T-helper 22 cell (primary cell): Measurements from ENCODE around the gene THAP2.

Source experiments
- DNase-seq: peaks from one replicate; pipeline ENCODE4 v3.0.0-alpha.2; 2020; ENCODE audit warnings: low read depth

THAP2 gene

GRCh38 chr12:71663561-71664410 lies at the start of gene THAP2, which contains the start of gene ZFC3H1:
THAP2 (plus strand) TSS chr12:71664301; CDS start chr12:71664510, 209 bp downstream.
ZFC3H1 (minus strand) TSS chr12:71663848; CDS start chr12:71663610, 238 bp downstream.
- peak; percentile 89 for DNase-seq

DNA sequence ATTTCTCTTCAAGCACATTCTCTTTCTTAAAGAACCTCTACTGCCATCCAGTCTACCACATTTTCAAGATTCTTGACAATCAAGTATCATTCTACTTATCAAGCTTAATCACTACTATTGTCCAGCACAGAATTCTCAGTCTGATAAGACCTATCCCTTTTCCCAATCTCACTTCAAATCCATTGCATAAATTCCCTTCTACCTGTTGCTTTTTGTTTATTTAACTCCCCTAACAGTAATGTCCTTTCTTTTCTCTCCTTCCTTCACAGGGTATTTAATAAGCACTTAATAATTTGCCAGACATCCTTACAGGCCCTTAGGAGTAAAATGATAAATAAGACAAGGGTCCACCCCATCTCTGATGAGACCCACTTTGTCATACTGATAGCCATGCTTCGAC lies 42.2 kb upstream of the THAP2 start:
- no peak for DNase-seq

- DNase-seq: no peak
These were observed 38.6 kb upstream of the THAP2 start for GRCh38 chr12:71625476-71625875.

- DNase-seq: no peak
These were observed 38.0 kb upstream of the THAP2 start for GRCh38 chr12:71626098-71626497.

DNA sequence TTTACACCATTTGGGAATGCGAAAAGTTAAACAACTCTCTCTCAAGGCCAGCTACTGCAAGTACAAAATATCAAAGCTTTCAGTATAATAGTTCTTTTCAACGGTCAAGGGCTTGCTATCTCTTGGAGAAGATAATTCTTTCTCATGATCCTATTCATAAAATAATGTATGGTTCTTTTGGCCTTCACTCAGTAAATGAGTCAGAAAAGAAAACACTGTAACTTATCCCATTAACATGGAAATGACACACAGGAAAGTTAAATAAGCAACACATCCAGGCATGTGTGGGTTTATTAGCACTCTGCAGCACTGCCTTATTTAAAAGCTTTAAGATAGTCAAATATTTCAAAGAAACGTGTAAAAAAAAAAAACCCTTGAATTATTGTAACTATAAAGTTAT lies 37.3 kb upstream of the THAP2 start:
- DNase-seq: no peak

DNA sequence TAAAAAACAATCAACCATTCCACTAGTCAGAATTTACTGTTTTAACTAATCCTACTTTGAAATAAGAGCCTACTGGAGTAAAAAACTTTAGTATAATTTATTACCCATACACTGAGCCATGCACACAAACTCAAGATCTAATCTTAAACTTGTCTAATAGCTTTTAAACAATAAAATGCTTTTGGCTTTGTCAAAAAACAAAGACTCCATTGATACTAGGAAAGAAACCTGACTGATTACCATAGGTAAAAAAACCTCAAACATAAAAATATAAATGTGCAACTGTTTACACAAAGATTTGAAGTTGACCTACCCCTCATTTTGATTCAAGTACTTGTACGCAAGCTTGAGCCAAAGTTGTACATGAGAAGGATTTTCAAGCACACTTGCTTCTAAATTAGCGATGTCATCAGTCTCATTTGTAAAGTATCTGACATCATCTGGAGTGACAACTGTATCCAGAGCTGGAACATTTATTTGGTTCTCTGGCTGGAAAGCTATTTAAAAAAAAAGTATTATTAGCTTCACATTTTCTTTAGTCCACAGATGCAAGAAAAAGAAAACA lies 36.6 kb upstream of the THAP2 start:
- DNase-seq: no peak

DNA sequence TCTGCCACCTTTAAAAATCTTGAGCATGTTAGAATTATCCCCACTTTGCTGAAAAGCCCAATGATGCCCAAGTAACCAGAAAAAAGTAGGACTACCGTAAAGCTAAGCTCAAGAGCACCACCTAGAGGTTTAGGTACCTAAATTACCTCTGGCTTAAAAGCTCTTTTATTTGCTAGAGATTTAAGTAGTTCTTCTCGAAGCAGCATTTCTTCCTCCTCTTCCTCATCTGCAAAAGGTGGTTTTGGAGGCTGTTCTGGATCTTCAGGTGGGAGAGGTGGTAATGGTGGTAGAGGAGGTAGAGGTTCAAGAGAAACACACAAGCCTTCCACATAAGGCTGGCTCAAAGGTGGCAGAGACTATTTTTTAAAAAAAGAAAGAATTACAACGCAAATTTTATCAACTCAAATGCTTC lies 27.4 kb upstream of the THAP2 start:
- no peak for DNase-seq

DNA sequence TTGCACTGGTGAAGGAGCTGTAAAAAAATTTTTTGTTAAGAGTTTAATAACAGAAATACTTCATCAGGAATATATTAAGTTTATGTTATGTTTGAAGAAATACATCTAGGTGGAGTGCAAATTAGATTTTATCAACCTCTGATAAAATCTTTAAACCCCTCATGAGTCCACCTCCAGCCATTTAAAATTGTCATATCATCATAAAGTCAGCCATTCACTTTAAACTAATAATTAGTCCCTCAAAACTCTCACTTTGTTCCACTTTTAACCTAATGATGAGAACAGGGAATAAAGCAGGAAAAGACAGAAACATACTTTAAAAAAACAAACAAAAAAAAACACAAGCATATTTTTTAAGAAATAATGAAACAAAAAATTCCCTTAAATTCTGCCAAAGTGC lies 25.6 kb upstream of the THAP2 start:
- no peak for DNase-seq

DNA sequence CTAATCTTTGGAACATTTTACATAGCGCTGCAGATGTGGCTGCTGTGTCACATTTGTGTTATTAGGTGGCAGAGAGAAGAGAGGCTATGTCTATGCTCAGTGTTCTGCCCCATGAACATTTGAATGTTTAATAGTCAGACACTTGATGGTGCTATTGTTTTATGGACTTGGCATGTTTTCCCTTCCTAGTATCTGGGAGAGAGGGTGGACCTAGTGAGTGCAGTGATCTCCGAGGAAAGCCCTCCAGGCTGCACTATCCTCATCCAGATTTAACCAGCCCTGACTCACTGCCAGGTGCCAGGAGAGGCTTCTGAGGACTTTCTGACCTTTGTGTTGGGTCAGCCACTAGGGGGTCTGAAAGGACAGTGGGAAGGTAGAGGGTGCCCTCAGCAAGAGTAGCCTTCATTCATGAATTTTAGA lies 24.8 kb upstream of the THAP2 start:
- no peak for DNase-seq

GRCh38 chr12:71640316-71640715 lies 23.8 kb upstream of the THAP2 start:
- no peak for DNase-seq

GRCh38 chr12:71641390-71641789 lies 22.7 kb upstream of the THAP2 start:
- DNase-seq: no peak

- no peak for DNase-seq
These were observed 21.8 kb upstream of the THAP2 start for GRCh38 chr12:71642264-71642663.

- no peak for DNase-seq
These were observed 18.8 kb upstream of the THAP2 start for GRCh38 chr12:71645268-71645667.

DNA sequence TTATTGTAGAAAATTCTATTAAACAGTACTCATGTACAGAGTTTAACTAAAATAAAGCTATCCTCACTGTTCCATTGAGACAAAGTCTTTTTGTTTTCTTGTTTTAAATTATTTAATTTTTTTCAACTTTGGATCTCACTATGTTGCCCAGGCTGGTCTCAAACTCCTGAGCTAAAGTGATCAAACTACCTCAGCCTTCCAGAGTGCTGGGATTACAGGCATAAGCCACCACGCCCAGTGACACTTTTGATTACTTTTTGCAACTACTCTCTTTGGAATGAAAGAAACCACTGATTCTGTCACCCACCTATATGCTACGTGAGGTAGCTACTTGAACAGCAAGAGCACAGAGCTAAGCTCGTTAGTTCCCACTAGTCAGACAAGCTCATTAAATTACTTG lies 17.6 kb upstream of the THAP2 start:
- no peak for DNase-seq

DNA sequence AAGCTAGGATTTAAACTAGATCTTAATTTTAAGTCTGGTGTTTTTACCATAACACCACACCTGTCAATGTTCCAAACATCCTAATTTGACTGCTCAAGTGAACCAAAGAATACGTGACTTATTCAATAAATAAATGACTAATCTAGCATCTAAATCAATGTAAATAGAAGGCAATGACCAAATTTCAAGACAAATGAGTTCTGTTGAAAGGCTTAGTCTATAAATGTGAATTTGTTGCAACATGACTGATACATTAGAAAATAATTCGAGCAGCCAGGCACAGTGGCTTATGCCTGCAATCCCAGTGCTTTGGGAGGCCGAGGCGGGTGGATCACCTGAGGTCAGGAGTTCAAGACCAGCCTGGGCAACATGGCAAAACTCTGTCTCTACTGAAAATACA lies 15.6 kb upstream of the THAP2 start:
- DNase-seq: no peak

DNA sequence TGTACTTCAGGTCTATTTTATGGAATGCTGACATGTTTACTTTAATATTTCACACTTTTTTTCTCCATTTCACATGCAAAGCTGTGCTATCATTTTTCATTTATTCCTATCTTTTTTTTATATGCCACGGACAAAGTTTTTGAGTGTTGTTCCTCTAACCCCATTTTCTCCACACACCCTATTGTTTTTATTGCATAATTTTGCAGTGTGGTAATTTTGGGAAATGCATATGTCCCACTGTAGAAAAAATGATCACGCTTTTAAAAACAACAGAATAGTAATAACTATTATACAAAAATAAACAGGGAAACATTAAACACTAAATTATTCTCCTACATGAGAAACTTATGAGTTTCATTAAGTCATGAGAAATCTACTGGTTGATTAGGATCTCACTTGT lies 14.7 kb upstream of the THAP2 start:
- DNase-seq: no peak

GRCh38 chr12:71652656-71653055 lies 11.4 kb upstream of the THAP2 start:
- DNase-seq: no peak

GRCh38 chr12:71653137-71653536 lies 11.0 kb upstream of the THAP2 start:
- DNase-seq: no peak

DNA sequence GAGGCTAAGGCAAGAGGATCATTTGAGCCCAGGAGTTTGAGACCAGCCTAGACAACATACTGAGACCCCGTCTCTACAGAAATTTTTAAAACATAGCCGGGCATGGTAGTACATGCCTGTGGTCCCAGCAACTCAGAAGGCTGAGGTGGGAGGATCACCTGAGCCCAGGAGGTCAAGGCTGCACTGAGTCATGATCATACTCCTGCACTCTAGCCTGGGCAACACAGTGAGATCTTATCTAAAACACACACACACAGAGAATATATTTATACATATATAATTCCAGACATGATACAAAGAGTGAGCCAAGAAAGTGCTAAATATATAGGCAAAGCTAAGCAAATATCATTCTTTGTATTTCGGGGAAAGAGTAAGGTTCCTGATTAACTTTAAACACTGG lies 9.9 kb upstream of the THAP2 start:
- no peak for DNase-seq

DNA sequence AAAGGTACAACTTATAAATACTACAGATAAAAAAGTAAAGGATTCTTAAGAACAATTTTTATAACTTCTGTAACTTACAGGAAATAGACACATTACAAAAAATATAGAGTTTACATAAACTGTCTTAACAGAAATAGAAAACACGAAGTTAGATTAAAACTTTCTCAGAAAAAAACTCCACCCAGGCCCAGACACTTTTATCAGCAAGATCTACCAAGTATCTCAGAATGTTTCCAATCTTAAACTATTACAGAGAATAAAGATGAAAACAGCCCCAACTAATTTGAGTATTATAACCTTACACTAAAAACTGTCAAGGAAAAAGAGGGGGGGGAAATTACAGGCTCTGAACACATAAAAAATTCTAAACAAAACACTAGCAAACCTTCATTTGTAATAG lies 8.6 kb upstream of the THAP2 start:
- DNase-seq: no peak

GRCh38 chr12:71655907-71656306 lies 8.2 kb upstream of the THAP2 start:
- DNase-seq: no peak

- no peak for DNase-seq
These were observed 7.4 kb upstream of the THAP2 start for GRCh38 chr12:71656740-71657139.

DNA sequence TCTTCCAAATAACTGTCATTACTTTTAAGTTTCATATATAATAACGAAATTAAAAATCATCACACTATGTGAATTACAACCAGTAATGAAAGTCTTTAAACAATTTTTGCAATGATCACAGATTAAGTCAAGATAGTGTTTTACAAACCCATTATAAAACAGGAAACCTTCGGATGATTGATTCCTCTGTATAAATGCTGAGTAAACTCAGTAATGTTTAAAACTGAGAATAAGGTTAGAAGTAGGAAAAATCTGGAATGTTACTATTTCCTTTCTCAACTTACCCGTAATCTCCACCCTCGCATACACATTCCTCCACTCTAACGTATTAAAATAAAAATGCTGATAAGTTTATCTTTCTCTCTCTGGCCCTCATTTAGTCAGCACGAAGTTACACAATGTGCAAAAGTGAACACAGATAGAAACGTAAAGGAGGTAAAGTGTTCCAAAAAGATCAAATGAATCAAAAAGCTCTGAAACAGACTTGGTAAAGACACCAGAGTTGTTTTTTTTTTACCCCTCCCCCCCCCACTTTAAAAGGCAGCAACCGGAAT lies 2.0 kb upstream of the THAP2 start:
- no peak for DNase-seq
